ENCODE data around the gene CAMTA1. TPM values are rescaled to one million over a fixed set of nuclear protein-coding genes. Genes with fewer than 3 reads are reported as not detected.

CAMTA1 gene
- total RNA-seq, 2 donors from 2014 or later: 105 to 113 TPM

DNA sequence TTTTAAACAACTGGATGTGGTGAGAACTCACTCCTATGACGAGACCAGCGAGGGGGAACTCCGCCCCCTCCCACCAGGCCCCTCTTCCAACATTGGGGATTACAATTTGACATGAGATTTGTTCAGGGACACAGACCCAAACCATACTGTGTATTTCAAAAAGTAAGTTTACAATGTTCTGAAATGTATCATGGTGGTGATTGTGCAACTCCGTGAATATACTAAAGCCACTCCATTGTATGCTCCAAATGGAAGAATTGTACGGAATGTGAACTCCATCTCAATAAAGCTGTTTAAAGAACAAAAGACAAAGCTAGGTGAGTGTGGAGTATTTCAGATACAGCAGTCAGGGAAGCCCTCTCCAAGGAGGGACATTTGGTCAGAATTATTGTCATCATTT, 553.8 kb downstream of the CAMTA1 start:
- Histone ChIP-seq H3K27ac (no peak overlapping the region), H3K4me1 (ENCODE audit: control insufficient read depth in 1 of 2, low read depth in 2 of 2) (no peaks in the 10 kb centered on the region), H3K27me3 (replicated peaks; ENCODE audit: insufficient read depth) (no peaks in the 10 kb centered on the region), H3K4me3 (no peak overlapping the region), H3K9me3 (no peaks in the 10 kb centered on the region), H3K36me3 (no peaks in the 10 kb centered on the region)
- DNase-seq (ENCODE audit: low spot score) (no peak), ATAC-seq (ENCODE audit: insufficient number of reproducible peaks, low FRiP score, low read depth) (no peak)
- TF ChIP-seq, protein P1, sequence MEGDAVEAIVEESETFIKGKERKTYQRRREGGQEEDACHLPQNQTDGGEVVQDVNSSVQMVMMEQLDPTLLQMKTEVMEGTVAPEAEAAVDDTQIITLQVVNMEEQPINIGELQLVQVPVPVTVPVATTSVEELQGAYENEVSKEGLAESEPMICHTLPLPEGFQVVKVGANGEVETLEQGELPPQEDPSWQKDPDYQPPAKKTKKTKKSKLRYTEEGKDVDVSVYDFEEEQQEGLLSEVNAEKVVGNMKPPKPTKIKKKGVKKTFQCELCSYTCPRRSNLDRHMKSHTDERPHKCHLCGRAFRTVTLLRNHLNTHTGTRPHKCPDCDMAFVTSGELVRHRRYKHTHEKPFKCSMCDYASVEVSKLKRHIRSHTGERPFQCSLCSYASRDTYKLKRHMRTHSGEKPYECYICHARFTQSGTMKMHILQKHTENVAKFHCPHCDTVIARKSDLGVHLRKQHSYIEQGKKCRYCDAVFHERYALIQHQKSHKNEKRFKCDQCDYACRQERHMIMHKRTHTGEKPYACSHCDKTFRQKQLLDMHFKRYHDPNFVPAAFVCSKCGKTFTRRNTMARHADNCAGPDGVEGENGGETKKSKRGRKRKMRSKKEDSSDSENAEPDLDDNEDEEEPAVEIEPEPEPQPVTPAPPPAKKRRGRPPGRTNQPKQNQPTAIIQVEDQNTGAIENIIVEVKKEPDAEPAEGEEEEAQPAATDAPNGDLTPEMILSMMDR (IDR thresholded peaks at IDR 0.05): no peak

DNA sequence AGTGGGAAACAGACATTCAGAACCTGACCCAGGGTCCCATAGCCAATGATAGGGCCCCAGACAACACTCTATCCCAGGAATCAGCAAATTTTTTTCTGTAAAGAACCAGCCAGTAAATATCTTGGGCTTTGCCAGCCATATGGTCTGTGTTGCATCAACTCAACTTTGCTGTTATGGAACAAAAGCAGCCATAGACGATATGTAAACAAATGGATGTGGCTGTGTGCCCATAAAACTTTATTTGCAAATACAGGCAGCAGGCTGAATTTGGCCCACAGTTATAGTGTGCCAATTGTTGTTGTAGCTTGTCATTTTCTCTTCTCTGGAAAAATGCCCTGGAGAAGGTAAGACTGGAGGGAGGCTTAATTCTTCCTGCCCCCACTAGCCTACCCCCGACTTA, 554.7 kb downstream of the CAMTA1 start:
- Histone ChIP-seq H3K4me1 (ENCODE audit: control insufficient read depth in 1 of 2, low read depth in 2 of 2) (no peaks in the 10 kb centered on the region), H3K27me3 (replicated peaks; ENCODE audit: insufficient read depth) (no peaks in the 10 kb centered on the region), H3K9me3 (no peaks in the 10 kb centered on the region), H3K36me3 (no peaks in the 10 kb centered on the region), H3K27ac (no peak overlapping the region), H3K4me3 (no peak overlapping the region)
- DNase-seq (ENCODE audit: low spot score) (no peak), ATAC-seq (ENCODE audit: insufficient number of reproducible peaks, low FRiP score, low read depth) (no peak)
- TF ChIP-seq, protein P1 (IDR thresholded peaks at IDR 0.05): no peak

DNA sequence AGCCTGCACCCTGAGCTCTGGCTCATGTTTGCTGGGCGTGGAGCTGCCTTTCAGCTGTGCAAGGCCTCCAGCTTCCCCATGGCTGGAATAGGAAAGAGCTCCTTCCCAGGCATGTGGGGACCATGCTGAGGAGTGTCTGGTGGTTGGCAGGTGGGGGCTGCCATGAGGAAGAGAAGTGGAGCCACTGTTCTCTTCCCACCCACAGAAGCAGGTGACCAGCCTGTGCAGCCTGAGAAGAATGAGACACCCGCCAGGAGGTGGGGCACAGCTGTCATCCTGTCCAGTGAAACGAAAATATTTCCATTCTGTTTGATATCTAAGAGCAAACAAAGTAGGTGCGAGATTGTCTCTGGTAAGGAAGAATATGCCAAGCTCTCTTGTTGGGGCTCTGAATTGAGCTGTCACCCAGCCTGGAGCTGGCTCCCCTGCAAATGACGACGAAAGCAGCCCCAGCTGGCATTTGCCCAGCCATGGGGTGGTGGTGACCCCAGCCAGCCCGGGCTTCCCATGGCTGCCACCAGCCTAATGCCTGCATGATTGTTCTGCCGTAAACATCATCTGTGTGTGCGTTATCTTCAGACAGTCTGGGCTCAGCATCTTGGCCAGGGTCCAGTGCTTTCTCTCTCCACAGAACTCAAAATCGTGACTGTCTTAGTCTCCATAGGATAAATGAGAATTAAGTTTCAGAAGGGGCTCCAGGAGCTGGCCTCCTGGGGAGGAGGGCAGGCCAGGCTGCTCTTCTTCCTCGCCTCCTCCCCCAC, 556.1 kb downstream of the CAMTA1 start:
- Histone ChIP-seq H3K9me3 (no peaks in the 10 kb centered on the region), H3K36me3 (no peaks in the 10 kb centered on the region), H3K4me1 (ENCODE audit: control insufficient read depth in 1 of 2, low read depth in 2 of 2) (no peaks in the 10 kb centered on the region), H3K4me3 (no peak overlapping the region), H3K27ac (no peak overlapping the region), H3K27me3 (replicated peaks; ENCODE audit: insufficient read depth) (no peaks in the 10 kb centered on the region)
- ATAC-seq (ENCODE audit: insufficient number of reproducible peaks, low FRiP score, low read depth): no peak
- TF ChIP-seq, protein P1 (IDR thresholded peaks at IDR 0.05): no peak
- DNase-seq (ENCODE audit: low spot score): no peak

DNA sequence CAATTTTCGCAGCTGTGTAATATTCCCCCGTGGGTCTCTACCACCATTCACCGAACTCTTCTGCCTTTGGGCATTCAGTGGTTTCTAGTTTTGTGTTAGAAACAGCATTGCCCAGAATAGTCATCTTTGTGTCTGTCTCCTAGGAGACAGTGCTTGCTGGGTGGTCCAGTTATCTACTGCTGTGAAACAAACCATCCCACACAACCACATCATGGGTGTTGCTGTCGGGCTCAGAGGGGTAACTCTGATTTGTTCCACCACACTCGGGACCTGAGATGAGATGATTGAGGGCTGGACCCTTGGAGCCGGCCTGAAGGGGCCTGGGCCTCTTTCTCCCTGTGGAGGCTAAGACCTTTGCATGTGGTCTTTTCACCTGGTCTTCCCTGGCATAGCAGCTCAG, 558.6 kb downstream of the CAMTA1 start:
- TF ChIP-seq, protein P1 (IDR thresholded peaks at IDR 0.05): no peak
- no peaks in the 10 kb centered on the region for H3K27me3 ChIP-seq (replicated peaks; ENCODE audit: insufficient read depth)
- H3K4me3 ChIP-seq: no peak overlapping the region
- H3K36me3 ChIP-seq: no peaks in the 10 kb centered on the region
- H3K9me3 ChIP-seq: no peaks in the 10 kb centered on the region
- no peak overlapping the region for H3K27ac ChIP-seq
- no peaks in the 10 kb centered on the region for H3K4me1 ChIP-seq (ENCODE audit: control insufficient read depth in 1 of 2, low read depth in 2 of 2)
- no peak for ATAC-seq (ENCODE audit: insufficient number of reproducible peaks, low FRiP score, low read depth)
- no peak for DNase-seq (ENCODE audit: low spot score)

DNA sequence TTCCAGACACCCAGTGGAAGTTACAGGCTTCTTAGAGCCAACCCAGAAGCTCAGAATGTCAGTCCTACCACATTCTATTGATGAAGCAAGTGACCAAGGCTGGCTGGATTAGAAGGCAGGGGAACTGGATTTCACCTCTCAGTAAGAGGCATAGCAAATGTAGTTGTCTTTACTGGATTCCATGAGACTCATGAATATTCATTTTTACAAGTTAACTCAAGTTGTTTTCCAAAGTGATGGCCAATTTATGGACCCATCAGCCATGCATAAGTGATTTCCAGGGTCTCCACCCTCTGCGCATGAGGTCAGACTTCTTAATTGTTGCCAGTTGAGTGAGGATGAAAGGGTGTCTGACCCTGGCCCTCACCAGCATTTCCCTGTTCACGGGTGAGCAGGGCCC, 559.0 kb downstream of the CAMTA1 start:
- no peak overlapping the region for H3K27ac ChIP-seq
- no peaks in the 10 kb centered on the region for H3K4me1 ChIP-seq (ENCODE audit: control insufficient read depth in 1 of 2, low read depth in 2 of 2)
- ATAC-seq (ENCODE audit: insufficient number of reproducible peaks, low FRiP score, low read depth): no peak
- no peaks in the 10 kb centered on the region for H3K36me3 ChIP-seq
- TF ChIP-seq, protein P1 (IDR thresholded peaks at IDR 0.05): no peak
- no peak overlapping the region for H3K4me3 ChIP-seq
- no peak for DNase-seq (ENCODE audit: low spot score)
- H3K27me3 ChIP-seq (replicated peaks; ENCODE audit: insufficient read depth): no peaks in the 10 kb centered on the region
- no peaks in the 10 kb centered on the region for H3K9me3 ChIP-seq
